Tibial nerve (tissue), 4 donors: ENCODE measurements around the gene IRF3. TPM values are rescaled to one million over a fixed set of nuclear protein-coding genes. Genes with fewer than 3 reads are reported as not detected.

Experiments used
- DNase-seq, 2 donors: peaks; one replicate each; pipeline ENCODE4 v3.0.0-alpha.2; 2019; ENCODE audit warnings: low spot score in 2 of 2
- H3K27ac ChIP-seq, 4 donors: fragments of 200-600 bp; sonication (generic) in 3 of 4; one replicate each; pipeline ENCODE4 v1.5.1; 2017 to 2019; ENCODE audit warnings: mild to moderate bottlenecking in 1 of 4
- H3K27me3 ChIP-seq, 2 donors: fragments of 200-600 bp; sonication (generic) in 1 of 2; one replicate each; pipeline versions ENCODE4 v1.5.1 to v1.6.0; 2017 to 2019
- H3K36me3 ChIP-seq, 3 donors: fragments of 200-600 bp; sonication (generic); one replicate each; pipeline ENCODE4 v1.5.1; 2018 to 2019
- H3K4me1 ChIP-seq, 4 donors: fragments of 200-600 bp; sonication (generic) in 3 of 4; one replicate each; pipeline ENCODE4 v1.5.1; 2017 to 2019
- H3K4me3 ChIP-seq, 4 donors: fragments of 200-600 bp; sonication (generic) in 3 of 4; one replicate each; pipeline ENCODE4 v1.5.1; 2017 to 2019; ENCODE audit warnings: mild to moderate bottlenecking in 1 of 4, moderate library complexity in 1 of 4
- H3K9me3 ChIP-seq, 4 donors: fragments of 200-600 bp; sonication (generic) in 3 of 4; one replicate each; pipeline ENCODE4 v1.5.1; 2017 to 2019
- EP300 ChIP-seq, 2 donors: sonication (generic); formaldehyde crosslinking; IDR thresholded peaks; one replicate each; pipeline ENCODE4 v1.6.1; 2017; ENCODE audit warnings: antibody characterized with exemption in 2 of 2, mild to moderate bottlenecking in 1 of 2
- POLR2A ChIP-seq, 2 donors: fragments of 450-650 bp; IDR thresholded peaks; one replicate each; pipeline ENCODE4 v1.6.1; 2017; ENCODE audit warnings: antibody characterized with exemption in 2 of 2, mild to moderate bottlenecking in 2 of 2, moderate library complexity in 2 of 2
- WGBS, 2 donors: methylation state at CpG; one replicate each; pipeline ENCODE4 v1.1.5; 2018; 5-methylcytosine and 5-hydroxymethylcytosine counted together
- total RNA-seq, 4 donors: library from RNA; depleted of rRNA; stranded (reverse); fragments of >200 nt; gene quantifications; one replicate each; pipeline ENCODE4 v1.1.0, GENCODE V29; 2016
- TF ChIP-seq, protein P1 (sequence below), 5 experiments: fragments of 200-600 bp in 3 of 5; fragments of 450-650 bp in 2 of 5; sonication (generic) in 3 of 5; IDR thresholded peaks; one replicate each; pipeline ENCODE4 v1.5.1; 2016 to 2019; ENCODE audit warnings: antibody characterized with exemption in 5 of 5, mild to moderate bottlenecking in 3 of 5, moderate library complexity in 2 of 5

IRF3 gene
- total RNA-seq, 4 donors from 2014 or later: 41.4 to 85.2 (median 72.4) TPM

DNA sequence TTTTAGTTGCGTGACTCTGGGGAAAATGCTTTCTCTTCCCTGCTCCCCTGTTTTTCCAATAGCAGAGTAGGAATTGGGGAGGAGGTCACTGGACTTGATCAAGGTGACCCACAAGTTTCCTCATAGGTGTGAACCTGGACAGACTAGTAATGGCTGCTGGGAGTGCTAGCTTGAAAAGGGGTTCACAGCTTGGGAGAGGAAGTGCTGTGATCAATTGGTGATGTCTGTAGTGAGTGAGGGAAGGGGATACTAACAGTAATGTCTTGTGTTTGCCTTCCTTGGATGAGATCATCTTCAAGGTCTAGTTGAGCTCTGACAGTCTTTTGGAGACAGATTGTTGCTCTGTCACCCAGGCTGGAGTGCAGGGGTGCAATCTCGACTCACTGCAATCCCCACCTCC lies 1.8 kb upstream of the IRF3 start:
- Histone ChIP-seq H3K4me3 (no peak overlapping the region), H3K4me1 (peaks cover 0 to 42% (median 17%) of the 10 kb centered on the region in 4 donors), H3K36me3 (peaks cover 0 to 39% (median 4%) of the 10 kb centered on the region in 3 donors), H3K27ac (no peak overlapping the region), H3K9me3 (no peaks in the 10 kb centered on the region), H3K27me3 (no peaks in the 10 kb centered on the region)
- 73 to 85% methylated on average over 2 of the region's 2 CpGs for WGBS, 2 donors
- TF ChIP-seq, protein P1, sequence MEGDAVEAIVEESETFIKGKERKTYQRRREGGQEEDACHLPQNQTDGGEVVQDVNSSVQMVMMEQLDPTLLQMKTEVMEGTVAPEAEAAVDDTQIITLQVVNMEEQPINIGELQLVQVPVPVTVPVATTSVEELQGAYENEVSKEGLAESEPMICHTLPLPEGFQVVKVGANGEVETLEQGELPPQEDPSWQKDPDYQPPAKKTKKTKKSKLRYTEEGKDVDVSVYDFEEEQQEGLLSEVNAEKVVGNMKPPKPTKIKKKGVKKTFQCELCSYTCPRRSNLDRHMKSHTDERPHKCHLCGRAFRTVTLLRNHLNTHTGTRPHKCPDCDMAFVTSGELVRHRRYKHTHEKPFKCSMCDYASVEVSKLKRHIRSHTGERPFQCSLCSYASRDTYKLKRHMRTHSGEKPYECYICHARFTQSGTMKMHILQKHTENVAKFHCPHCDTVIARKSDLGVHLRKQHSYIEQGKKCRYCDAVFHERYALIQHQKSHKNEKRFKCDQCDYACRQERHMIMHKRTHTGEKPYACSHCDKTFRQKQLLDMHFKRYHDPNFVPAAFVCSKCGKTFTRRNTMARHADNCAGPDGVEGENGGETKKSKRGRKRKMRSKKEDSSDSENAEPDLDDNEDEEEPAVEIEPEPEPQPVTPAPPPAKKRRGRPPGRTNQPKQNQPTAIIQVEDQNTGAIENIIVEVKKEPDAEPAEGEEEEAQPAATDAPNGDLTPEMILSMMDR (IDR thresholded peaks at IDR 0.05): no peak
- no peak for DNase-seq

DNA sequence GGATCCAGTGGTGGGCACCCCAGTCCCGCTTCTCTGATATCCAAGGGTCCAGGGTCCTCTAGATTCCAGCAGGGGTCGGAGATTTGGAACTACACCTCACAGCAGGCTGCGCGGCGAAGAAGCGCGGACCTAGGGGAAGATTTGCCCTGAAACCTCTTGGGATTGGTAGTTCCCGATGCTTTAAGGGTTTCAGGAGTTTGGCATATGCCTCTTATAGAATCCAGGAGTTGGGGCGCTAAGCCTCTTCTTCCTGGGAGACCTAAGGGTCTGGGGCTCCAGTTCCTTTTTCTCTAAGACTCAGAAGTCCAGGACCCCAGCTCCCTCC lies 425 bp upstream of the IRF3 start:
- 0% methylated on average over 9 of the region's 9 CpGs for WGBS, 2 donors
- Histone ChIP-seq H3K9me3 (no peaks in the 10 kb centered on the region), H3K27me3 (no peaks in the 10 kb centered on the region), H3K27ac (peak overlapping the region; percentile 71 to 93 (median 88)), H3K4me1 (peaks cover 0 to 33% (median 17%) of the 10 kb centered on the region in 4 donors), H3K4me3 (peak overlapping the region; percentile 66 to 91 (median 81)), H3K36me3 (peaks cover 0 to 47% (median 11%) of the 10 kb centered on the region in 3 donors)
- no peak for DNase-seq
- no peak for TF ChIP-seq POLR2A (IDR thresholded peaks at IDR 0.05)
- TF ChIP-seq, protein P1 (IDR thresholded peaks at IDR 0.05): no peak
- no peak for TF ChIP-seq EP300 (IDR thresholded peaks at IDR 0.05)

DNA sequence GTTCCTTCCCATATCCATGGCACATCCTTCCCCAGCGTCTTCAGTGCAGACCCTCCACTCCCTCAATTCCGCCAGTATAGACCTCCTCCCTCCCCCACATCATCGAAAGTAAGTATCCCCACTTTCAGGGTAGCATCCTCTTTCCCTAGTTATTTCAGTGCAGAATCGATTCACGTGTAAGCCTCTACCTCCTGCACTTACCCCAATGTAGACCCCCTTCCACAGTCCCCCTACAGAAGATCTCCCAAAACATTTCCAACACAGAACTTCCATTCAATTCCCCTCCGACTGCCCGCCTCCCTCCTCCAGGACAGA lies 664 bp downstream of the IRF3 start:
- peaks cover 0 to 47% (median 11%) of the 10 kb centered on the region in 3 donors for H3K36me3 ChIP-seq
- peaks cover 0 to 33% (median 17%) of the 10 kb centered on the region in 4 donors for H3K4me1 ChIP-seq
- H3K27ac ChIP-seq: peak overlapping the region; percentile 71 to 93 (median 88)
- no peak for DNase-seq
- WGBS, 2 donors: 0 to 1% methylated on average over 7 of the region's 7 CpGs
- H3K4me3 ChIP-seq: peak overlapping the region; percentile 66 to 91 (median 81)
- no peaks in the 10 kb centered on the region for H3K9me3 ChIP-seq
- H3K27me3 ChIP-seq: no peaks in the 10 kb centered on the region
- TF ChIP-seq, protein P1 (IDR thresholded peaks at IDR 0.05): no peak
- no peak for TF ChIP-seq POLR2A (IDR thresholded peaks at IDR 0.05)
- TF ChIP-seq EP300 (IDR thresholded peaks at IDR 0.05): no peak

DNA sequence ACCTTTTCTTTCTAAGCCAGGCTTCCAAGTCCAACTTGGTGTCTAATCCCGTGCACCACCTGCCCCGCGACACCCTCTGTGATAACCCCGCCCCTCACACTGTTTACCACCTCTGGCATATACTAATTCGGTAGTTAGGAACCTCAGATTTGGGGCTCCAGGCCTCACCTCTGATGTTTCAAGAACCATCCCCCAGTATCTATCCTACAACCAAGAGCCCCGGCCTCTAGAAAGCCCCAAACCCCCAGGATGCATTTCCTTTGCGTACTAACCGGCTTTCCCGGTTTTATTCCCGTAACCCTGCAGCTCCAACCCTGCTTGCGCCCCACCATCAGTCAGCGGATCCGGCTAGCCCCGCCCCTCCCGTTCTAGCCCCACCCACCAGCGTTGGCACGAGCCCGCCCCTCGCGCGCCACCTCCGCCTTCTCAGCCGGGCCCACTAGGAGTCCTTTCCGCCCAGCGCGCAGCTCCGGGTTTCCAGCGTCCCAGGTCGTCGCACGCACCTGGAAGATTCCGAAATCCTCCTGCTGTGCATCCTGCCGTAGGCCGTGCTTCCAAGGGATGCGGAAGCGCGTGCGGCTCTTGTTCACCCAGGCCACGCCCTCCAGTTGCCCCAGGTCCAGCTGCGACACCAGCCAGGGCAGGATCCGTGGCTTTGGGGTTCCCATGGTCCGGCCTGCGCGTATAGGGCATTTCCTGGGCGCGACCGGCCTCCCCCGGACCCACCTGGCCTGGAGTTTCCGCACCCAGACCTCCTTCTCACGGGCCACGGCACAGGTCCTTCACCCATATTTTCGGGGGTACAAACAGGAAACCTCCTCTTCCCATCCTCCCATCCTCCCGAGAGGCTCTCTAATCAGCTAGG lies 1.3 kb downstream of the IRF3 start:
- H3K36me3 ChIP-seq: peaks cover 0 to 51% (median 13%) of the 10 kb centered on the region in 3 donors
- WGBS, 2 donors: 1% methylated on average over 47 to 53 of the region's 53 CpGs
- H3K4me3 ChIP-seq: peak overlapping the region; percentile 66 to 91 (median 81)
- H3K27ac ChIP-seq: peak overlapping the region; percentile 71 to 93 (median 88)
- no peaks in the 10 kb centered on the region for H3K27me3 ChIP-seq
- DNase-seq: peak; percentile 89 to 93
- TF ChIP-seq, protein P1 (IDR thresholded peaks at IDR 0.05): peak in 4 of 5 experiments; percentile 20 to 73 (median 40)
- TF ChIP-seq EP300 (IDR thresholded peaks at IDR 0.05) (peak in 1 of 2 donors; percentile 84), POLR2A (IDR thresholded peaks at IDR 0.05) (peak in 1 of 2 donors; percentile 61)
- H3K4me1 ChIP-seq: peaks cover 0 to 33% (median 17%) of the 10 kb centered on the region in 4 donors
- H3K9me3 ChIP-seq: no peaks in the 10 kb centered on the region

DNA sequence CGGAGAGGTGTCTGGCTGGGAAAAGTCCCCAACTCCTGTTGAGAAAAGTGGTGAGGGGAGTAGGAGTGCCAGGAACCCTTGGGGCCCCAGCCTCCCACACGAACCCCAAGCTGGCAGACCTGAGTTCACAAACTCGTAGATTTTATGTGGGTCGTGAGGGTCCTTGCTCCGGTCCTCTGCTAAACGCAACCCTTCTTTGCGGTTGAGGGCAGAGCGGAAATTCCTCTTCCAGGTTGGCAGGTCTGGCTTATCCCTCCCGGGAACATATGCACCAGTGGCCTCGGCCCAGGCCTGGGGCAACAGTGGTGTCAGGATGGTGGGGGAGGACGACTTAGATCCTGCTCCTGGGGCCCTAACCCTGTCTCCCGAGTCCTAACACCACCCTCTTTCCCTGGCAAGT lies 2.4 kb downstream of the IRF3 start:
- no peaks in the 10 kb centered on the region for H3K9me3 ChIP-seq
- WGBS, 2 donors: 83 to 86% methylated on average over 12 of the region's 12 CpGs
- TF ChIP-seq, protein P1 (IDR thresholded peaks at IDR 0.05): no peak
- TF ChIP-seq POLR2A (IDR thresholded peaks at IDR 0.05) (no peak), EP300 (IDR thresholded peaks at IDR 0.05) (no peak)
- DNase-seq: no peak
- H3K27ac ChIP-seq: peak overlapping the region in 2 of 4 donors; percentile 88 to 89
- H3K4me1 ChIP-seq: peaks cover 0 to 33% (median 17%) of the 10 kb centered on the region in 4 donors
- peaks cover 0 to 51% (median 25%) of the 10 kb centered on the region in 3 donors for H3K36me3 ChIP-seq
- no peaks in the 10 kb centered on the region for H3K27me3 ChIP-seq
- H3K4me3 ChIP-seq: peak overlapping the region in 1 of 4 donors; percentile 90
